ENCODE results near the gene SVOPL. TPM values are rescaled to one million over a fixed set of nuclear protein-coding genes. Genes with fewer than 3 reads are reported as not detected.

SVOPL gene
- total RNA-seq, 1 donor from 2014 or later = 0.09 TPM

DNA sequence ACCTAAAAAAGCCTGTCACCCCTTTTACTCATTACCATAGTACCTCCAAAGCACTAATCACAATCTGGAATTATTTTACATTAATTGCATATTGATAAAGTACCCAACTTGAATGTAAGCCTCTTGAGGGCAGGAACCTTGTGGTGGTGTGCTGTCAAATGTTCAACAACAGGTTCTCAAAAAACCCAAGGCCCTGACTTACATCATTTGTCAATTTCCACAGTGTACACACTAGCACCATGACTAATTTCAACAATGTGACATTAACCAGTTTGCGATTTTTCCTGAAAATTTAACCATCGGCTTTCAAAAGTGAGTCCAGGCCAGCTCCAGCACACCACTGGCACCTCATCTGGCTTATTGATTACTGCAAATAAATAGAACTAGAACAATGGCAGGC, 87.5 kb downstream of the SVOPL start:
- Histone ChIP-seq H3K4me1 (no peaks in the 10 kb centered on the region), H3K9me3 (ENCODE audit: low read depth) (no peaks in the 10 kb centered on the region), H3K4me2 (no peak overlapping the region), H3K27me3 (no peaks in the 10 kb centered on the region), H4K20me1 (ENCODE audit: low read depth) (no peaks in the 10 kb centered on the region), H3K27ac (no peak overlapping the region), H3K4me3 (no peak overlapping the region), H3K9ac (no peak overlapping the region), H3F3A (ENCODE audit: low read depth) (no peaks in the 10 kb centered on the region), H3K36me3 (no peaks in the 10 kb centered on the region), H2AFZ (replicated peaks) (no peak overlapping the region), H3K79me2 (ENCODE audit: low read depth) (no peaks in the 10 kb centered on the region)
- TF ChIP-seq EZH2phosphoT487 (IDR thresholded peaks at IDR 0.05) = no peak
- TF ChIP-seq, protein P1, sequence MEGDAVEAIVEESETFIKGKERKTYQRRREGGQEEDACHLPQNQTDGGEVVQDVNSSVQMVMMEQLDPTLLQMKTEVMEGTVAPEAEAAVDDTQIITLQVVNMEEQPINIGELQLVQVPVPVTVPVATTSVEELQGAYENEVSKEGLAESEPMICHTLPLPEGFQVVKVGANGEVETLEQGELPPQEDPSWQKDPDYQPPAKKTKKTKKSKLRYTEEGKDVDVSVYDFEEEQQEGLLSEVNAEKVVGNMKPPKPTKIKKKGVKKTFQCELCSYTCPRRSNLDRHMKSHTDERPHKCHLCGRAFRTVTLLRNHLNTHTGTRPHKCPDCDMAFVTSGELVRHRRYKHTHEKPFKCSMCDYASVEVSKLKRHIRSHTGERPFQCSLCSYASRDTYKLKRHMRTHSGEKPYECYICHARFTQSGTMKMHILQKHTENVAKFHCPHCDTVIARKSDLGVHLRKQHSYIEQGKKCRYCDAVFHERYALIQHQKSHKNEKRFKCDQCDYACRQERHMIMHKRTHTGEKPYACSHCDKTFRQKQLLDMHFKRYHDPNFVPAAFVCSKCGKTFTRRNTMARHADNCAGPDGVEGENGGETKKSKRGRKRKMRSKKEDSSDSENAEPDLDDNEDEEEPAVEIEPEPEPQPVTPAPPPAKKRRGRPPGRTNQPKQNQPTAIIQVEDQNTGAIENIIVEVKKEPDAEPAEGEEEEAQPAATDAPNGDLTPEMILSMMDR (IDR thresholded peaks at IDR 0.05) = no peak
- TF ChIP-seq EZH2 (IDR thresholded peaks at IDR 0.05) = no peak
- Mint-ChIP-seq H3K36me3 (no peaks in the 10 kb centered on the region), H3K4me3 (no peak overlapping the region), H3K9me3 (peaks cover 14% of the 10 kb centered on the region), H3K27ac (no peak overlapping the region), H3K4me1 (peaks cover 10% of the 10 kb centered on the region), H3K27me3 (ENCODE audit: insufficient read depth, low read depth) (peaks cover 5% of the 10 kb centered on the region)
- DNase-seq (ENCODE audit: low spot score) = no peak

DNA sequence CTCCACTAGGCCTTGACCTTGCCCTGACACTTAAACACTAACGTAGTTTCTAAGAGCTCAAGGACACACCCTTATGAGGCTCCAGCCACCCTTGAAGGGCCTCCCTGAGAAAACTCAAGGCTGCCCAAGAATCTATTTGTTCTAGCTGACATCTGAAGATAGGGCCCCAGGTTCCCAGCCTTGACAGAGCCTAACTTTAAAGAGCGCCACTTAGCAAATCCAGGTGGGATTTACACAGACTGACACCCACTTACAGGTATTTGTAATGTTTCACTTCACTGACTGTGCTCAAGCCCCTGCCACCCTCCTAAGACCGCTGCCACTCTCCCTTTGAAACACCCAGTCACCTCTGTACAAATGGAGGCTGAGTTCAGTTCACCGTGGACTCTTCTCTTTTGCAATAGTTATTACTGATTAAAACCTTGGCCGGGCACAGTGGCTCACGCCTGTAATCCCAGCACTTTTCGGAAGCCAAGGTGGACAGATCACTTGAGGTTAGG, 90.4 kb downstream of the SVOPL start:
- Histone ChIP-seq H3K36me3 (no peaks in the 10 kb centered on the region), H3K79me2 (ENCODE audit: low read depth) (no peaks in the 10 kb centered on the region), H3K27ac (no peak overlapping the region), H3K4me3 (no peak overlapping the region), H3K4me2 (no peak overlapping the region), H3F3A (ENCODE audit: low read depth) (no peaks in the 10 kb centered on the region), H3K9me3 (ENCODE audit: low read depth) (no peaks in the 10 kb centered on the region), H4K20me1 (ENCODE audit: low read depth) (no peaks in the 10 kb centered on the region), H3K27me3 (no peaks in the 10 kb centered on the region), H3K9ac (no peak overlapping the region), H3K4me1 (no peaks in the 10 kb centered on the region), H2AFZ (replicated peaks) (no peak overlapping the region)
- H3K4me1 Mint-ChIP-seq = peaks cover 27% of the 10 kb centered on the region
- peak overlapping the region; percentile 32 for H3K27ac Mint-ChIP-seq
- H3K4me3 Mint-ChIP-seq = no peak overlapping the region
- H3K36me3 Mint-ChIP-seq = no peaks in the 10 kb centered on the region
- H3K27me3 Mint-ChIP-seq (ENCODE audit: insufficient read depth, low read depth) = peaks cover 5% of the 10 kb centered on the region
- TF ChIP-seq, protein P1 (IDR thresholded peaks at IDR 0.05) = no peak
- TF ChIP-seq EZH2phosphoT487 (IDR thresholded peaks at IDR 0.05) = no peak
- no peak for TF ChIP-seq EZH2 (IDR thresholded peaks at IDR 0.05)
- peaks cover 16% of the 10 kb centered on the region for H3K9me3 Mint-ChIP-seq
- DNase-seq (ENCODE audit: low spot score) = no peak

DNA sequence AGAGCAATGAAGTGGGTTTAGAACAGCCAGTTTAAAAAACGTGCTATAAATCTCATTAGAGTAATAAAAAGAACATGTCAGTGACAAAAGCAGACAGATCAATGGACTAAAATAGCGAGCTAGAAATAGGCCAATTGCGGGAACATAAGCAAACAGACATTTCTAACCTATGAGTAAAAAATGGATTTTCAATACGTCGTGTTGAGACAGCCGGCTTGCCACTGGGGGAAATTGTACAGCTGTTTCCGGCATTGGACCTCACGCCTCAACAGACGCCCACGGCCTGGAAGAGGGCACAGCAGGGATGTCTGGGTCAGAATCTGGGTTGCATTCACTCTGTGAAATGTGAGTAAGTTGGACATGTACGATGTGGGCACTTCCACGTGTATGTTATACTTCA, 92.9 kb downstream of the SVOPL start:
- Histone ChIP-seq H4K20me1 (ENCODE audit: low read depth) (no peaks in the 10 kb centered on the region), H3K4me1 (no peaks in the 10 kb centered on the region), H3K36me3 (no peaks in the 10 kb centered on the region), H3K27ac (no peak overlapping the region), H3K4me2 (no peak overlapping the region), H3K79me2 (ENCODE audit: low read depth) (no peaks in the 10 kb centered on the region), H3K27me3 (no peaks in the 10 kb centered on the region), H3K4me3 (no peak overlapping the region), H3F3A (ENCODE audit: low read depth) (no peaks in the 10 kb centered on the region), H2AFZ (replicated peaks) (no peak overlapping the region), H3K9ac (no peak overlapping the region), H3K9me3 (ENCODE audit: low read depth) (no peaks in the 10 kb centered on the region)
- Mint-ChIP-seq H3K27me3 (ENCODE audit: insufficient read depth, low read depth) (peaks cover 4% of the 10 kb centered on the region), H3K36me3 (no peaks in the 10 kb centered on the region), H3K27ac (peak overlapping the region; percentile 23), H3K4me3 (no peak overlapping the region), H3K4me1 (peaks cover 29% of the 10 kb centered on the region), H3K9me3 (peaks cover 16% of the 10 kb centered on the region)
- TF ChIP-seq EZH2phosphoT487 (IDR thresholded peaks at IDR 0.05) = no peak
- no peak for TF ChIP-seq EZH2 (IDR thresholded peaks at IDR 0.05)
- DNase-seq (ENCODE audit: low spot score) = no peak

DNA sequence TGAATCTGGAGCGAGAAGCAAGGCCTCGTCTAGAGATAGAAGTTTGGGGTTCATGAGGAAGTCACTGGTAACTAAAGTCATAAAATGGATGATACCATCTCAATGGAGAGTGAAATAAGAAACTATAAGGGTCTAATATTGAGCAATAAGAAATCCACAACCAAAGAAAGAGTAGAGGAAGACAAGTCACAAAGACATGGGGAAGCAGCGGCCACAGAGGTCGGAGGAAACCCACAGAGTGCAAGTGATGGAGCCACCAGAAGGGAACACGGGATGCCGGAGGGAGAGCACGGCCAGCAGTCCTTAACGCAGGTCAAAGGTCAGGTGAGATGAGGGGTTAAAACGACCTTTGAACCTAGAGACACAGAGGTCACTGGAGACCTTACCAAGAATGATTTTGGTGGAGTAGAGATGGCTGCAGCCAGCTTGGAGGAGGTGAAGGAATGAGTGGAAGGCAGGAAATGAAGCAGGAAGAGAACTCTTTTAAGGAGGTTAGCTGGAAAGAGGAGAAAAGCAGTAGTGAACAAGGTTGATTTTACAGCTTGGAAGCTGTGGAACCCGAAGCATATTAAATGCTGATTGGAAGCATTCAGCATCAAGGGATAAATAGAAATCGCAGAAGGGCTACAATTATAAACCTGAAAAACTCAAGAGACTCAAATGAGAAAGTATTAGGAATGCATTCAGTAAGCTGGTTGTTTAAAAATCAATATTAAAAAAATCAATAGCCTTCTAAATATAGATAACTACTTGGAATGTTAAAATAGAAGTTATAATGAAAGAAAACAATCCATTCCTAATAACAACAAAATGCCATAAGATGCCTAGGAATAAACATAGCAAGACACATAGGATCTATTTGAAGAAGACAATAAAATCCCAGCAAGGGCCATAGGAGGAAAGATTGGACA, 93.7 kb downstream of the SVOPL start:
- TF ChIP-seq EZH2 (IDR thresholded peaks at IDR 0.05) (no peak), EZH2phosphoT487 (IDR thresholded peaks at IDR 0.05) (no peak)
- TF ChIP-seq, protein P1 (IDR thresholded peaks at IDR 0.05) = no peak
- H3K4me2 ChIP-seq = no peak overlapping the region
- no peaks in the 10 kb centered on the region for H3F3A ChIP-seq (ENCODE audit: low read depth)
- no peak overlapping the region for H3K9ac ChIP-seq
- peaks cover 3% of the 10 kb centered on the region for H3K4me1 ChIP-seq
- H4K20me1 ChIP-seq (ENCODE audit: low read depth) = no peaks in the 10 kb centered on the region
- no peaks in the 10 kb centered on the region for H3K36me3 Mint-ChIP-seq
- H3K4me3 ChIP-seq = no peak overlapping the region
- no peaks in the 10 kb centered on the region for H3K27me3 Mint-ChIP-seq (ENCODE audit: insufficient read depth, low read depth)
- no peak for DNase-seq (ENCODE audit: low spot score)
- no peaks in the 10 kb centered on the region for H3K79me2 ChIP-seq (ENCODE audit: low read depth)
- no peak overlapping the region for H2AFZ ChIP-seq (replicated peaks)
- H3K4me1 Mint-ChIP-seq = peaks cover 35% of the 10 kb centered on the region
- peaks cover 16% of the 10 kb centered on the region for H3K9me3 Mint-ChIP-seq
- no peaks in the 10 kb centered on the region for H3K36me3 ChIP-seq
- H3K27me3 ChIP-seq = no peaks in the 10 kb centered on the region
- H3K4me3 Mint-ChIP-seq = no peak overlapping the region
- H3K9me3 ChIP-seq (ENCODE audit: low read depth) = no peaks in the 10 kb centered on the region
- H3K27ac Mint-ChIP-seq = no peak overlapping the region
- no peak overlapping the region for H3K27ac ChIP-seq

All from neural progenitor cell (in vitro differentiated cells).